ENCODE data around the gene NKX6-2.

DNA sequence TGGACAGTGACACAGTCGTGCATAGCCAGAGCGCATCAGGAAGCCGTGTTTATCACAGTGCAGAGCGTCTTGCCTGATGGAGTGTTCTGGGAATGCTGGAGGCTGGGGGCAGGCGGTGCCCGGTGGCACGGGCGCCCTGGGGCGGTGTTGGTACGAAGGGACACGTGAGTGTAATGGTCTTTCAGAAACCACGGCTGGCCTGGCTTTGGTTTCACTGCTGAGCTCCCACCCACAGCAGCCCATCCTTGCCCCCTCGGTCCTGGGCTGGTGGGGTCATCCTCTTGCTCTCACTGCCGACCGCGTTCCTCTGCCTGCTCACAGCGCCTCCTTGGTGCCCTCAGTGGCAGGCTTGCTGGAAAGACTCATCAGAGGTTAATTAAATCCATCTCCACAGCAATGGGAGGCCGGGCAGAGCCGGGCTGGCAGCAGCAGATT is 50.6 kb downstream of the NKX6-2 start:
- TF ChIP-seq, protein P1, sequence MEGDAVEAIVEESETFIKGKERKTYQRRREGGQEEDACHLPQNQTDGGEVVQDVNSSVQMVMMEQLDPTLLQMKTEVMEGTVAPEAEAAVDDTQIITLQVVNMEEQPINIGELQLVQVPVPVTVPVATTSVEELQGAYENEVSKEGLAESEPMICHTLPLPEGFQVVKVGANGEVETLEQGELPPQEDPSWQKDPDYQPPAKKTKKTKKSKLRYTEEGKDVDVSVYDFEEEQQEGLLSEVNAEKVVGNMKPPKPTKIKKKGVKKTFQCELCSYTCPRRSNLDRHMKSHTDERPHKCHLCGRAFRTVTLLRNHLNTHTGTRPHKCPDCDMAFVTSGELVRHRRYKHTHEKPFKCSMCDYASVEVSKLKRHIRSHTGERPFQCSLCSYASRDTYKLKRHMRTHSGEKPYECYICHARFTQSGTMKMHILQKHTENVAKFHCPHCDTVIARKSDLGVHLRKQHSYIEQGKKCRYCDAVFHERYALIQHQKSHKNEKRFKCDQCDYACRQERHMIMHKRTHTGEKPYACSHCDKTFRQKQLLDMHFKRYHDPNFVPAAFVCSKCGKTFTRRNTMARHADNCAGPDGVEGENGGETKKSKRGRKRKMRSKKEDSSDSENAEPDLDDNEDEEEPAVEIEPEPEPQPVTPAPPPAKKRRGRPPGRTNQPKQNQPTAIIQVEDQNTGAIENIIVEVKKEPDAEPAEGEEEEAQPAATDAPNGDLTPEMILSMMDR (IDR thresholded peaks at IDR 0.05; ENCODE audit: poor library complexity): no peak
- TF ChIP-seq EZH2 (IDR thresholded peaks at IDR 0.05; ENCODE audit: borderline replicate concordance) (no peak), EZH2phosphoT487 (IDR thresholded peaks at IDR 0.05; ENCODE audit: low read depth, severe bottlenecking, unreplicated experiment) (no peak)
